Gastroesophageal sphincter (tissue), 4 donors: Measurements from ENCODE around the gene FAR2. TPM values are rescaled to one million over a fixed set of nuclear protein-coding genes. Genes with fewer than 3 reads are reported as not detected.

Experiments
- ATAC-seq: fragments of 150-250 bp; one replicate; pipeline ENCODE4 v1.9.1; 2016; ENCODE audit warnings: mild to moderate bottlenecking, moderate library complexity
- H3K27ac ChIP-seq, 4 donors: fragments of 200-600 bp; sonication (generic) in 3 of 4; 1 replicate in 3 of 4; 2 replicates in 1 of 4; pipeline ENCODE4 v1.5.1; 2016 to 2019
- H3K27me3 ChIP-seq: fragments of 200-600 bp; sonication (generic); one replicate; pipeline ENCODE4 v1.5.1; 2019
- H3K36me3 ChIP-seq, 2 donors: fragments of 200-600 bp; sonication (generic); one replicate each; pipeline ENCODE4 v1.5.1; 2019; ENCODE audit warnings: control low read depth in 1 of 2
- H3K4me1 ChIP-seq, 3 donors: fragments of 200-600 bp; sonication (generic); 1 replicate in 2 of 3; 2 replicates in 1 of 3; pipeline ENCODE4 v1.5.1; 2016 to 2019; ENCODE audit warnings: control low read depth in 2 of 3
- H3K4me3 ChIP-seq, 2 donors: fragments of 200-600 bp; sonication (generic); one replicate each; pipeline ENCODE4 v1.5.1; 2019; ENCODE audit warnings: mild to moderate bottlenecking in 1 of 2, moderate library complexity in 1 of 2
- H3K9me3 ChIP-seq, 3 donors: fragments of 200-600 bp; sonication (generic); one replicate each; pipeline ENCODE4 v1.5.1; 2017 to 2019; ENCODE audit warnings: control low read depth in 2 of 3
- CTCF ChIP-seq, 4 experiments: fragments of 200-600 bp in 2 of 4; fragments of 450-650 bp in 2 of 4; sonication (generic) in 1 of 4; IDR thresholded peaks; one replicate each; pipeline ENCODE4 v1.5.1; 2017 to 2019; ENCODE audit warnings: antibody characterized with exemption in 4 of 4, mild to moderate bottlenecking in 2 of 4, moderate library complexity in 2 of 4
- EP300 ChIP-seq: sonication (generic); formaldehyde crosslinking; IDR thresholded peaks from one replicate; pipeline ENCODE4 v1.6.1; 2017; ENCODE audit warnings: antibody characterized with exemption, mild to moderate bottlenecking
- POLR2A ChIP-seq, 2 donors: fragments of 450-650 bp; IDR thresholded peaks; one replicate each; pipeline ENCODE4 v1.6.1; 2017; ENCODE audit warnings: antibody characterized with exemption in 2 of 2, mild to moderate bottlenecking in 2 of 2, moderate library complexity in 1 of 2
- POLR2AphosphoS5 ChIP-seq: sonication (generic); formaldehyde crosslinking; IDR thresholded peaks from one replicate; pipeline ENCODE4 v1.6.1; 2017; ENCODE audit warnings: antibody characterized with exemption
- WGBS, 2 donors: methylation state at CpG; one replicate each; pipeline ENCODE4 v1.1.5; 2018; ENCODE audit warnings: low coverage in 1 of 2; 5-methylcytosine and 5-hydroxymethylcytosine counted together
- total RNA-seq, 4 donors: library from RNA; depleted of rRNA; stranded (reverse); fragments of >200 nt; gene quantifications; one replicate each; pipeline ENCODE4 v1.1.0, GENCODE V29; 2016

Gene FAR2
- total RNA-seq = 10 to 100 TPM in 2 of 4 donors, 1 to 10 TPM in 2; 8.8 to 15.8 (median 11.9) TPM

- Histone ChIP-seq H3K9me3 (no peaks in the 10 kb centered on the region), H3K4me3 (peak within 1 kb of the TSS; percentile 75 to 80), H3K27ac (peak within 1 kb of the TSS; percentile 56 to 86 (median 86)), H3K36me3 (no peaks in the 10 kb centered on the region), H3K27me3 (no peaks in the 10 kb centered on the region), H3K4me1 (peaks cover 0 to 33% (median 6%) of the 10 kb centered on the region in 3 donors)
- no peak for TF ChIP-seq POLR2AphosphoS5
- no peak for TF ChIP-seq POLR2A (IDR thresholded peaks at IDR 0.05)
- no peak for TF ChIP-seq CTCF (IDR thresholded peaks at IDR 0.05)
- no peak for TF ChIP-seq EP300
- WGBS, 2 donors = 14% methylated on average over 1 of the region's 66 CpGs; no CpG with 5 or more reads in 1 of the 2 donors
- ATAC-seq = peak; percentile 78
Measured at GRCh38 chr12:29148911-29149690, at the start of gene FAR2. Gene FAR2, plus strand, starts transcription at chr12:29149278. Its CDS starts 121,172 bp downstream, at chr12:29270450.

- Histone ChIP-seq H3K27ac (no peak overlapping the region), H3K4me3 (no peak overlapping the region), H3K4me1 (no peaks in the 10 kb centered on the region), H3K9me3 (no peaks in the 10 kb centered on the region), H3K27me3 (no peaks in the 10 kb centered on the region), H3K36me3 (no peaks in the 10 kb centered on the region)
- TF ChIP-seq CTCF (IDR thresholded peaks at IDR 0.05) (no peak), POLR2AphosphoS5 (no peak), POLR2A (IDR thresholded peaks at IDR 0.05) (no peak), EP300 (no peak)
- 35 to 45% methylated on average over 2 of the region's 2 CpGs for WGBS, 2 donors
- no peak for ATAC-seq
Measured at GRCh38 chr12:29102741-29103140, 46.3 kb upstream of the FAR2 start.

- TF ChIP-seq POLR2A (IDR thresholded peaks at IDR 0.05) (no peak), POLR2AphosphoS5 (no peak), CTCF (IDR thresholded peaks at IDR 0.05) (no peak), EP300 (no peak)
- WGBS, 2 donors = 71 to 86% methylated on average over 5 of the region's 5 CpGs
- no peak for ATAC-seq
- no peaks in the 10 kb centered on the region for H3K27me3 ChIP-seq
- no peaks in the 10 kb centered on the region for H3K9me3 ChIP-seq
- no peaks in the 10 kb centered on the region for H3K36me3 ChIP-seq
- H3K4me1 ChIP-seq = no peaks in the 10 kb centered on the region
- no peak overlapping the region for H3K27ac ChIP-seq
- no peak overlapping the region for H3K4me3 ChIP-seq
Measured at GRCh38 chr12:29103539-29103974, 45.5 kb upstream of the FAR2 start.

GRCh38 chr12:29104516-29104915 lies 44.6 kb upstream of the FAR2 start:
- no peak overlapping the region for H3K4me3 ChIP-seq
- H3K27ac ChIP-seq = no peak overlapping the region
- no peaks in the 10 kb centered on the region for H3K27me3 ChIP-seq
- H3K4me1 ChIP-seq = no peaks in the 10 kb centered on the region
- H3K9me3 ChIP-seq = no peaks in the 10 kb centered on the region
- TF ChIP-seq EP300 (no peak), POLR2A (IDR thresholded peaks at IDR 0.05) (no peak), POLR2AphosphoS5 (no peak), CTCF (IDR thresholded peaks at IDR 0.05) (no peak)
- no peaks in the 10 kb centered on the region for H3K36me3 ChIP-seq
- no peak for ATAC-seq
- 47 to 49% methylated on average over 2 of the region's 2 CpGs for WGBS, 2 donors
